Ovary (tissue), 9 donors: ENCODE measurements around the gene CD4. TPM values are rescaled to one million over a fixed set of nuclear protein-coding genes. Genes with fewer than 3 reads are reported as not detected.

Experiments used
- DNase-seq, 5 donors: peaks; one replicate each; pipeline ENCODE4 v3.0.0-alpha.2; 2019 to 2020
- H3K27ac ChIP-seq, 2 donors: fragments of 200-600 bp; one replicate each; pipeline versions ENCODE4 v1.5.1 to v1.8.0; 2019 to 2022
- H3K27me3 ChIP-seq: fragments of 200-600 bp; one replicate; pipeline ENCODE4 v1.8.0; 2022
- H3K36me3 ChIP-seq: fragments of 200-600 bp; sonication (generic); one replicate; pipeline ENCODE4 v1.5.1; 2019
- H3K4me1 ChIP-seq: one replicate; pipeline ENCODE4 v1.8.1; 2013; ENCODE audit warnings: mild to moderate bottlenecking, moderate library complexity; ENCODE audit not compliant: insufficient read depth
- H3K4me3 ChIP-seq: fragments of 200-600 bp; sonication (generic); one replicate; pipeline ENCODE4 v1.5.1; 2017
- H3K9me3 ChIP-seq, 2 donors: fragments of 200-600 bp in 1 of 2; sonication (generic) in 1 of 2; one replicate each; pipeline versions ENCODE4 v1.5.1 to v1.8.1; 2013 to 2019; ENCODE audit warnings: mild to moderate bottlenecking in 1 of 2, moderate library complexity in 1 of 2
- CTCF ChIP-seq, 3 donors: fragments of 450-650 bp in 2 of 3; fragments of 200-600 bp in 1 of 3; IDR thresholded peaks; one replicate each; pipeline versions ENCODE4 v1.5.1 to v1.8.0; 2016 to 2022; ENCODE audit warnings: antibody characterized with exemption in 3 of 3, mild to moderate bottlenecking in 1 of 3
- EP300 ChIP-seq: sonication (generic); formaldehyde crosslinking; IDR thresholded peaks from one replicate; pipeline ENCODE4 v1.6.1; 2017; ENCODE audit warnings: antibody characterized with exemption
- POLR2A ChIP-seq: fragments of 450-650 bp; IDR thresholded peaks from one replicate; pipeline ENCODE4 v1.6.1; 2017; ENCODE audit warnings: antibody characterized with exemption, mild to moderate bottlenecking, moderate library complexity
- WGBS, 3 donors: extraction: QIAGEN DNeasy Blood & Tissue Kit in 1 of 3; methylation state at CpG; one replicate each; pipeline versions ENCODE4 v1.1.5 to v1.1.7; 2013 to 2017; 5-methylcytosine and 5-hydroxymethylcytosine counted together
- intact Hi-C, 4 donors: fragments of 100-400 bp; cut with DNase I; formaldehyde crosslinking; loops; one replicate each; pipeline versions ENCODE4 v1.11.0 to v1.15.1; 2022 to 2023
- polyA plus RNA-seq, 2 donors: library from polyadenylated mRNA; stranded (reverse); fragments of 200-250 nt in 1 of 2; fragments of 350-450 nt in 1 of 2; fragmentation: Illumina TruSeq in 1 of 2; extraction: RNeasy Lipid Tissue Mini Kit (QIAGEN cat#74804) in 1 of 2; gene quantifications; one replicate each; pipeline ENCODE4 v1.2.3, GENCODE V29; 2013 to 2014
- total RNA-seq, 7 donors: library from RNA; depleted of rRNA in 2 of 7; stranded (reverse); fragments of >200 nt in 2 of 7; fragmentation: NEBNext Ultra II Directional in 3 of 7; extraction: Animal tissue kit (Norgen Biotek cat#: 25700) in 3 of 7; gene quantifications; one replicate each; pipeline versions ENCODE4 v1.1.0 to v1.2.4, GENCODE V29; 2016 to 2023
- donor health status: DM: no; HTN: no; CAD: no; lungs with moderate emphysema.
- donor health status: DM: no; HTN: no; CAD: no.
- donor health status: Bipolar disorder and iron deficiency.
- donor health status: DM: yes; HTN: yes; CAD: no.
- donor health status: DM: no; HTN: no; CAD: no.
- donor health status: DM: yes; HTN: yes; CAD: no.

The CD4 gene
- total and polyA plus RNA-seq, 9 donors: 2.1 to 40.2 (median 10.3) TPM

- intact Hi-C loops: loop anchor here in 2 of 4 donors (5.0 kb wide), 2 partner anchors 37 to 82 kb away; no protein-coding TSS in a partner anchor
Measured at GRCh38 chr12:6819106-6820030, 30.0 kb downstream of the CD4 start.

GRCh38 chr12:6820166-6820565 lies 30.8 kb downstream of the CD4 start:
- no peak for DNase-seq
- intact Hi-C loops: loop anchor here in 2 of 4 donors (5.0 kb wide), 2 partner anchors 38 to 83 kb away; no protein-coding TSS in a partner anchor
- TF ChIP-seq CTCF (IDR thresholded peaks at IDR 0.05) (no peak), EP300 (no peak), POLR2A (no peak)
- Histone ChIP-seq H3K27ac (no peak overlapping the region), H3K4me3 (no peak overlapping the region), H3K9me3 (no peaks in the 10 kb centered on the region), H3K4me1 (peaks cover 6% of the 10 kb centered on the region), H3K27me3 (no peaks in the 10 kb centered on the region), H3K36me3 (no peaks in the 10 kb centered on the region)
- WGBS, 3 donors: 68 to 81% (median 70%) methylated on average over 5 of the region's 5 CpGs

More at GRCh38 chr12:6819106-6820030, 30.0 kb downstream of the CD4 start:
- no peak for TF ChIP-seq EP300
- TF ChIP-seq POLR2A: no peak
- TF ChIP-seq CTCF (IDR thresholded peaks at IDR 0.05): no peak
- Histone ChIP-seq H3K27ac (no peak overlapping the region), H3K36me3 (no peaks in the 10 kb centered on the region), H3K4me1 (peaks cover 6% of the 10 kb centered on the region), H3K9me3 (no peaks in the 10 kb centered on the region), H3K27me3 (no peaks in the 10 kb centered on the region), H3K4me3 (no peak overlapping the region)
- no peak for DNase-seq
- WGBS, 3 donors: 88 to 90% (median 90%) methylated on average over 13 of the region's 13 CpGs

GRCh38 chr12:6821591-6822425 lies 32.5 kb downstream of the CD4 start, which contains the start of gene GPR162:
Gene GPR162 (plus strand): TSS chr12:6821821. CDS start chr12:6823899, 2,078 bp downstream.
- Histone ChIP-seq H3K27me3 (no peaks in the 10 kb centered on the region), H3K9me3 (no peaks in the 10 kb centered on the region), H3K4me1 (peaks cover 10% of the 10 kb centered on the region), H3K27ac (no peak within 1 kb of the TSS), H3K36me3 (no peaks in the 10 kb centered on the region), H3K4me3 (peak within 1 kb of the TSS; percentile 19)
- TF ChIP-seq CTCF (IDR thresholded peaks at IDR 0.05) (no peak), EP300 (no peak), POLR2A (no peak)
- intact Hi-C loops: loop anchor here in 2 of 4 donors (5.0 kb wide), 2 partner anchors 40 to 85 kb away; no protein-coding TSS in a partner anchor
- peak; percentile 54 to 73 (median 70) for DNase-seq
- 1% methylated on average over 19 to 28 of the region's 28 CpGs for WGBS, 3 donors

- Histone ChIP-seq H3K4me3 (no peak overlapping the region), H3K9me3 (no peaks in the 10 kb centered on the region), H3K36me3 (no peaks in the 10 kb centered on the region), H3K4me1 (peaks cover 14% of the 10 kb centered on the region), H3K27me3 (no peaks in the 10 kb centered on the region), H3K27ac (no peak overlapping the region)
- WGBS, 3 donors: 36 to 47% (median 36%) methylated on average over 7 of the region's 7 CpGs
- DNase-seq: no peak
- intact Hi-C loops: loop anchor here in 2 of 4 donors (5.0 kb wide), 2 partner anchors 40 to 85 kb away; no protein-coding TSS in a partner anchor
- TF ChIP-seq POLR2A (no peak), CTCF (IDR thresholded peaks at IDR 0.05) (no peak), EP300 (no peak)
Measured at GRCh38 chr12:6822426-6823135, 33.3 kb downstream of the CD4 start.
